Adrenal gland (tissue), 12 donors: ENCODE data around the gene R3HDM4. TPM values are rescaled to one million over a fixed set of nuclear protein-coding genes. Genes with fewer than 3 reads are reported as not detected.
"Not testable (repeated sequence)": the region's sequence is repeated elsewhere in the genome, so short reads cannot be mapped to it uniquely, and the experiment has no call there.

Experiments used
- DNase-seq, 7 donors: peaks; one replicate each; pipeline ENCODE4 v3.0.0-alpha.2; 2019 to 2020
- H3K27ac ChIP-seq, 5 donors: fragments of 200-600 bp; sonication (generic) in 4 of 5; 1 replicate in 3 of 5; 2 replicates in 2 of 5; pipeline versions ENCODE4 v1.5.1 to v1.8.0; 2016 to 2020; ENCODE audit warnings: mild to moderate bottlenecking in 1 of 5
- H3K27me3 ChIP-seq: fragments of 200-600 bp; 2 replicates; pipeline ENCODE4 v1.8.0; 2021
- H3K36me3 ChIP-seq, 2 donors: fragments of 200-600 bp; replicated peaks in 1 of 2; 1 replicate in 1 of 2; 2 replicates in 1 of 2; pipeline versions ENCODE4 v1.5.1 to v1.8.0; 2018 to 2022
- H3K4me1 ChIP-seq, 2 donors: fragments of 200-600 bp; replicated peaks in 1 of 2; 1 replicate in 1 of 2; 2 replicates in 1 of 2; pipeline versions ENCODE4 v1.5.1 to v1.8.0; 2018 to 2021
- H3K4me3 ChIP-seq, 4 donors: fragments of 200-600 bp; sonication (generic) in 3 of 4; one replicate each; pipeline ENCODE4 v1.5.1; 2016 to 2018
- H3K9me3 ChIP-seq, 3 donors: fragments of 200-600 bp; sonication (generic) in 1 of 3; replicated peaks in 1 of 3; 1 replicate in 2 of 3; 2 replicates in 1 of 3; pipeline versions ENCODE4 v1.5.1 to v1.8.0; 2016 to 2021
- CTCF ChIP-seq, 6 experiments: fragments of 450-650 bp in 4 of 6; fragments of 200-600 bp in 2 of 6; sonication (generic) in 1 of 6; IDR thresholded peaks; 1 replicate in 5 of 6; 2 replicates in 1 of 6; pipeline versions ENCODE4 v1.5.1 to v1.8.0; 2016 to 2021; ENCODE audit warnings: antibody characterized with exemption in 6 of 6, mild to moderate bottlenecking in 2 of 6, moderate library complexity in 1 of 6
- POLR2A ChIP-seq, 2 donors: fragments of 450-650 bp; IDR thresholded peaks; one replicate each; pipeline ENCODE4 v1.6.1; 2017; ENCODE audit warnings: antibody characterized with exemption in 2 of 2, mild to moderate bottlenecking in 2 of 2, moderate library complexity in 1 of 2
- WGBS, 4 donors: extraction: QIAGEN DNeasy Blood & Tissue Kit in 2 of 4; methylation state at CpG; one replicate each; pipeline versions ENCODE4 v1.1.5 to v1.1.7; 2013 to 2017; 5-methylcytosine and 5-hydroxymethylcytosine counted together
- intact Hi-C, 2 donors: fragments of 100-400 bp; cut with DNase I; formaldehyde crosslinking; loops; one replicate each; pipeline versions ENCODE4 v1.14.1 to v1.15.0; 2022 to 2023
- polyA plus RNA-seq, 3 donors: library from polyadenylated mRNA; stranded (reverse); fragments of 200-250 nt in 2 of 3; fragments of 350-450 nt in 1 of 3; fragmentation: Illumina TruSeq in 1 of 3; extraction: RNeasy Lipid Tissue Mini Kit (QIAGEN cat#74804) in 1 of 3; gene quantifications; one replicate each; pipeline ENCODE4 v1.2.3, GENCODE V29; 2013 to 2014
- total RNA-seq, 9 donors: library from RNA; depleted of rRNA in 4 of 9; stranded (reverse); fragments of >200 nt in 4 of 9; fragments of 120-200 nt in 1 of 9; fragmentation: NEBNext Ultra II Directional in 1 of 9; extraction: Animal tissue kit (Norgen Biotek cat#: 25700) in 1 of 9; gene quantifications; one replicate each; pipeline versions ENCODE4 v1.1.0 to v1.2.4, GENCODE V29; 2013 to 2023
- donor health status: healthy with polysubstance abuse.
- donor health status: Bipolar disorder and iron deficiency.
- donor health status: DM: yes; HTN: yes; CAD: no.
- donor health status: DM: no; HTN: no; CAD: no.
- donor health status: DM: no; HTN: no; CAD: no.
- donor health status: DM: yes; HTN: yes; CAD: no.

Gene R3HDM4
- total and polyA plus RNA-seq, 12 donors, result 8.9 to 59.5 (median 29.6) TPM

- 78 to 83% (median 79%) methylated on average over 9 of the region's 9 CpGs for WGBS, 4 donors
- no peak overlapping the region for H3K27ac ChIP-seq
Observed at GRCh38 chr19:858284-858683, 54.7 kb downstream of the R3HDM4 start.

GRCh38 chr19:855566-856120 lies 57.4 kb downstream of the R3HDM4 start:
- Histone ChIP-seq H3K4me3 (no peak overlapping the region), H3K27me3 (peaks cover 17% of the 10 kb centered on the region), H3K36me3 (no peaks in the 10 kb centered on the region), H3K27ac (no peak overlapping the region), H3K9me3 (no peaks in the 10 kb centered on the region), H3K4me1 (peaks cover 0 to 6% of the 10 kb centered on the region in 2 donors)
- WGBS, 4 donors, result 69 to 75% (median 71%) methylated on average over 10 to 40 of the region's 40 CpGs
- DNase-seq, result no peak
- intact Hi-C loops, result loop anchor here in 1 of 2 donors (10.0 kb wide), 1 partner anchor 81 kb away; no protein-coding TSS in a partner anchor
- TF ChIP-seq POLR2A (IDR thresholded peaks at IDR 0.05), result no peak
- no peak for TF ChIP-seq CTCF (IDR thresholded peaks at IDR 0.05)

More at GRCh38 chr19:858284-858683, 54.7 kb downstream of the R3HDM4 start:
- H3K27me3 ChIP-seq, result peaks cover 10% of the 10 kb centered on the region
- no peaks in the 10 kb centered on the region for H3K36me3 ChIP-seq
- peaks cover 5 to 6% of the 10 kb centered on the region in 2 donors for H3K4me1 ChIP-seq
- no peak for DNase-seq
- H3K9me3 ChIP-seq, result no peaks in the 10 kb centered on the region
- H3K4me3 ChIP-seq, result no peak overlapping the region
- TF ChIP-seq CTCF (IDR thresholded peaks at IDR 0.05), result no peak
- TF ChIP-seq POLR2A (IDR thresholded peaks at IDR 0.05), result no peak
- intact Hi-C loops, result loop anchor here in 1 of 2 donors (10.0 kb wide), 1 partner anchor 83 kb away; no protein-coding TSS in a partner anchor

GRCh38 chr19:855142-855541 lies 57.9 kb downstream of the R3HDM4 start:
- peaks cover 0 to 9% of the 10 kb centered on the region in 2 donors for H3K4me1 ChIP-seq
- no peaks in the 10 kb centered on the region for H3K36me3 ChIP-seq
- H3K27ac ChIP-seq, result no peak overlapping the region
- no peak overlapping the region for H3K4me3 ChIP-seq
- TF ChIP-seq CTCF (IDR thresholded peaks at IDR 0.05) (no peak), POLR2A (IDR thresholded peaks at IDR 0.05) (no peak)
- no peaks in the 10 kb centered on the region for H3K9me3 ChIP-seq
- H3K27me3 ChIP-seq, result peaks cover 14% of the 10 kb centered on the region
- DNase-seq, result no peak
- 84 to 89% (median 87%) methylated on average over 5 to 12 of the region's 12 CpGs for WGBS, 4 donors
- intact Hi-C loops, result loop anchor here in 1 of 2 donors (10.0 kb wide), 1 partner anchor 80 kb away; no protein-coding TSS in a partner anchor

GRCh38 chr19:854549-854948 lies 58.5 kb downstream of the R3HDM4 start:
- Histone ChIP-seq H3K36me3 (no peaks in the 10 kb centered on the region), H3K27me3 (peaks cover 9% of the 10 kb centered on the region), H3K27ac (no peak overlapping the region), H3K4me1 (peaks cover 0 to 10% of the 10 kb centered on the region in 2 donors), H3K4me3 (no peak overlapping the region), H3K9me3 (no peaks in the 10 kb centered on the region)
- no peak for TF ChIP-seq POLR2A (IDR thresholded peaks at IDR 0.05)
- TF ChIP-seq CTCF (IDR thresholded peaks at IDR 0.05), result no peak
- intact Hi-C loops, result loop anchor here in 1 of 2 donors (10.0 kb wide), 1 partner anchor 80 kb away; no protein-coding TSS in a partner anchor
- DNase-seq, result no peak
- 68 to 76% (median 72%) methylated on average over 6 of the region's 6 CpGs for WGBS, 4 donors

GRCh38 chr19:853614-854220 lies 59.3 kb downstream of the R3HDM4 start:
- intact Hi-C loops, result loop anchor here in 1 of 2 donors (10.0 kb wide), 1 partner anchor 79 kb away; no protein-coding TSS in a partner anchor

More at GRCh38 chr19:853614-854220, 59.3 kb downstream of the R3HDM4 start:
- not testable (repeated sequence) for H3K36me3 ChIP-seq, H3K27me3 ChIP-seq, H3K9me3 ChIP-seq, H3K4me1 ChIP-seq, H3K4me3 ChIP-seq, DNase-seq, H3K27ac ChIP-seq
- 71 to 79% (median 78%) methylated on average over 4 to 11 of the region's 17 CpGs for WGBS, 4 donors
